Measurements from ENCODE around the gene ALG5.
A peak's percentile ranks its signal among the peaks of the same experiment; 100 is the strongest.

The ALG5 gene

DNA sequence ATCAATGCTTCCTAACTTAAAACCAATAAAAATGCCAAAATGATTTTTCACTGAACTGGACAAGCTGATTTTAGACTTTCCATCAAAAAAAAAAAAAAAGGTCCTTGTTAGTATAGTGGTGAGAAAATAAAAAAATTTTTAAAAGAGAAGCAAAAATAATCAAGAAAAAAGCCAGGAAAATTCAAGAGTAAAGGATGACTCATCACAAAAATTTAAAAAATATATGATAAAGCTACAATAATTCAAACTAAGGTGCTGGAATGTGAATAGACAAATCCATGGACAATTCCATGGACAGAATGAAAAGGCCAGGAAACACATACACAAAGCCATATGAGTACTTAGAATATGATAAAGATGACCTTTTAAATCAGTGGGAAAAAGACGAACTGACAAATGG lies 26.1 kb downstream of the ALG5 start:
- H3K36me3 ChIP-seq (ENCODE audit: insufficient read depth, low read length) = peaks cover 85% of the 10 kb centered on the region
- TF ChIP-seq POLR2AphosphoS5 (IDR thresholded peaks at IDR 0.05; ENCODE audit: borderline replicate concordance, low read depth, low read length) (no peak), EZH2 (IDR thresholded peaks at IDR 0.05) (no peak), FOXP2 (optimal IDR thresholded peaks at IDR 0.05; ENCODE audit: control extremely low read depth, extremely low read length, insufficient read depth) (no peak)
- H3K9ac ChIP-seq (ENCODE audit: insufficient read length) = no peak overlapping the region

DNA sequence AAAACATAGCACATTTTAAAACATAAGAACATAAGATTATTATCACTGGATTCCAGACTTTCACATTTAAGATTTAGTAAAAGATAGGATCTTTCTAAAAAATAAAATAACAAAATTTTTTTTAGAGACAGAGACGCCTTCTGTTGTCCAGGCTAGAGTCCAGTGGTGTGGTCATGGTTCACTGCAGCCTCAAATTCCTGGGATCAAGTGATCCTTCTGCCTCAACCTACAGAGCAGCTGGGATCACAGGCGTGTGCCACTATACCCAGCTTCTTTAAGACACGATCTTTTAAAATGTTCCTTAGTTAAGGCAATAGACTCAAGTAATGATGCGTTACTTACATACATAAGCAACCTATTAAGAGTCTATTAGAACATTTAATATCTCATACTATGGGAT lies 32.7 kb downstream of the ALG5 start:
- TF ChIP-seq EZH2 (IDR thresholded peaks at IDR 0.05) = no peak
- TF ChIP-seq POLR2AphosphoS5 (IDR thresholded peaks at IDR 0.05; ENCODE audit: borderline replicate concordance, low read depth, low read length) = no peak
- no peak for TF ChIP-seq FOXP2 (optimal IDR thresholded peaks at IDR 0.05; ENCODE audit: control extremely low read depth, extremely low read length, insufficient read depth)
- H3K4me3 ChIP-seq = no peak overlapping the region
- no peak overlapping the region for H3K9ac ChIP-seq (ENCODE audit: insufficient read length)
- peaks cover 81% of the 10 kb centered on the region for H3K36me3 ChIP-seq (ENCODE audit: insufficient read depth, low read length)
- H3K27ac ChIP-seq = no peak overlapping the region
- DNase-seq (ENCODE audit: low read depth, low spot score) = no peak
- H3K9me3 ChIP-seq (ENCODE audit: low read depth, low read length) = no peaks in the 10 kb centered on the region

More for the DNA sequence above, 26.1 kb downstream of the ALG5 start:
- no peak overlapping the region for H3K4me3 ChIP-seq
- DNase-seq (ENCODE audit: low read depth, low spot score) = no peak
- H3K27ac ChIP-seq = no peak overlapping the region
- H3K9me3 ChIP-seq (ENCODE audit: low read depth, low read length) = peaks cover 17% of the 10 kb centered on the region

DNA sequence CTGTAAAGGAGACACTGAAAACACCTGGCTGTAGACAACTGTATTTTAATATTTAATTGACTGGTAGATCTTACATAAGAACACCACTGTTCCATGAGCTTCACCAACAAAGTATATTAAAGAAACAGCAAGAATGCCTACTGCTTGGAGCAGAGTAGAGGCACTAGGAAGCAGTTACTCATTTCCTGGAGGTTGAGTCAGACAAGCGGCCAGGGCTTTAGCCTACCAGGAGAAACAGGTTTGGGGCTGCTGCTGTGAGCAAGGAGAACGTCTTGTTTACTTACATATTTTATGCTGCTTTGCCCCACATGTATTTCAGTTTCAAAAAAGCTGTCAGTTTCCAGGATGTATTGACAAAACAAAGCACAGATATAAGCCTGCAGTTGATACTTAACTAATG lies 33.4 kb downstream of the ALG5 start:
- Histone ChIP-seq H3K9ac (ENCODE audit: insufficient read length) (no peak overlapping the region), H3K4me3 (no peak overlapping the region), H3K9me3 (ENCODE audit: low read depth, low read length) (no peaks in the 10 kb centered on the region), H3K27ac (no peak overlapping the region), H3K36me3 (ENCODE audit: insufficient read depth, low read length) (peaks cover 80% of the 10 kb centered on the region)
- DNase-seq (ENCODE audit: low read depth, low spot score) = no peak
- TF ChIP-seq POLR2AphosphoS5 (IDR thresholded peaks at IDR 0.05; ENCODE audit: borderline replicate concordance, low read depth, low read length) (no peak), FOXP2 (optimal IDR thresholded peaks at IDR 0.05; ENCODE audit: control extremely low read depth, extremely low read length, insufficient read depth) (no peak), EZH2 (IDR thresholded peaks at IDR 0.05) (no peak)

DNA sequence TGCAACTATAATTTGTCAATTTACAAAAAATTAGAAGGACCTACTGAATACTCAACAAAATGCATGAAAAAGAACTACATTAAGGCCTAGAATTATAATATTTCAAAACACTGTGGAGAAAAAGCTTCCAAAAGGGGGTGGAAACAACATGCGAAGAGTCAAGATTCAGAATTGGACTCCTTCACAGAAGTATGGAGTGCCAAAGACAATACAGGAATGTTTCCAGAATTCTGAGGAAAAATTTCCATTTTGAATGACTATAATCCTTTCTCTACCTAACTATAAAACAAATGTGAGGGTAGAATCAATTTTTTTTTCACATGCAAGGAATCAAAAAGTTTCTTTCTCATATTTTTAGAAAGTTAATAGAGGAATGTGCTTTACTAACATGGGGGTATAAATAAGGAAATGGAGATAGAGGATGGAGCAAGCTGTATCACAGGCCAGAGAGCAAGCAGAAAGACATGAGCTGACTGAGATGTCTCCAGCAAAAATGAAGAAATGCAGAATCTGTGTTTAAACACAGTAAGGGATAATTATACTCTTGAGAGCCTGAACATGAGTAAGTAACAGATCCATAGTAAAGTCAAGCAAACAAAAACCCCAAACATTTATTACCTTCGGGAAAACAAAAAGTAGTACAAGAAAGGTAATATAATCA lies 39.6 kb downstream of the ALG5 start:
- TF ChIP-seq POLR2AphosphoS5 (IDR thresholded peaks at IDR 0.05; ENCODE audit: borderline replicate concordance, low read depth, low read length) (no peak), FOXP2 (optimal IDR thresholded peaks at IDR 0.05; ENCODE audit: control extremely low read depth, extremely low read length, insufficient read depth) (no peak), EZH2 (IDR thresholded peaks at IDR 0.05) (no peak)
- DNase-seq (ENCODE audit: low read depth, low spot score) = no peak
- H3K4me3 ChIP-seq = no peak overlapping the region
- no peak overlapping the region for H3K27ac ChIP-seq
- peaks cover 83% of the 10 kb centered on the region for H3K36me3 ChIP-seq (ENCODE audit: insufficient read depth, low read length)
- no peaks in the 10 kb centered on the region for H3K9me3 ChIP-seq (ENCODE audit: low read depth, low read length)
- H3K9ac ChIP-seq (ENCODE audit: insufficient read length) = no peak overlapping the region

DNA sequence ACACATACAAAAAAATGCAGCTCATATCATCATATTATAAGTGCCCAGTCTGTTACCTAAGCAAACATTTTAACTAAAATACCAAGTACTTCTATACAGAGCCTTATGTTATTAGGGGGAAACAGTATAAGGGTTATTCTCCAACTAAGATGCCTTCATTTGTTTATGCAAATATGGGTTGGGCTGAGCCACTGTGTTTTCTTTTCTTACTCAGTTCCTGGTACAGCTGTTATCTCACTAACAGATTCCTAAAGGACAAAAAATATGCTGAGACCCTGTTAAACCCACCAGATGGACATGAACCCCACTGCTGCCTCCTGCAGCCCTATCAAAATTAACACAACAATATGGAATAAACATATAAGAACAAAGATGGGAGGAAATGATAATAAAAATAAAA lies 44.6 kb downstream of the ALG5 start:
- TF ChIP-seq EZH2 (IDR thresholded peaks at IDR 0.05) = no peak
- no peak for TF ChIP-seq FOXP2 (optimal IDR thresholded peaks at IDR 0.05; ENCODE audit: control extremely low read depth, extremely low read length, insufficient read depth)
- TF ChIP-seq POLR2AphosphoS5 (IDR thresholded peaks at IDR 0.05; ENCODE audit: borderline replicate concordance, low read depth, low read length) = no peak
- H3K36me3 ChIP-seq (ENCODE audit: insufficient read depth, low read length) = peaks cover 65% of the 10 kb centered on the region

DNA sequence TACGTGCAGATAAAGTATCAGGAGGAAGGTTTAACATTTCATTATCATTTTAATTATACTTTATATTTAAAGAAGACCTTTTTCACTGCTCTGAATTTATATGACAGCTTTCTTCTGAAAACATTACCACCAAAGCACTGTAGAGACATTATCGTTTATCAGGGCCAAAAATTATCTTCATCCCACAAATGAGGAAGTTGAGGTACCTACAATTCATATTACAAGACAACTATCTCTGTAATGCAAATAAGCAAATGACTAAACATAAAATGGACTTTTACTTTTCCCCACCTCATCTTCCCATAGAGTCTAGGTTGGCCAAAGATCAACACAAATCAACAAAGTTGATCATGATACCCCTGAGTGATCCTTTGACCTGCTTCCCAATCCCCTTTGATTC lies 48.2 kb downstream of the ALG5 start:
- Histone ChIP-seq H3K36me3 (ENCODE audit: insufficient read depth, low read length) (peaks cover 55% of the 10 kb centered on the region), H3K9ac (ENCODE audit: insufficient read length) (no peak overlapping the region), H3K4me3 (no peak overlapping the region), H3K9me3 (ENCODE audit: low read depth, low read length) (no peaks in the 10 kb centered on the region), H3K27ac (0 out of 2 replicates have a peak overlapping the region, but pooled peaks have one; percentile 2)
- DNase-seq (ENCODE audit: low read depth, low spot score) = no peak
- TF ChIP-seq EZH2 (IDR thresholded peaks at IDR 0.05) = no peak
- TF ChIP-seq POLR2AphosphoS5 (IDR thresholded peaks at IDR 0.05; ENCODE audit: borderline replicate concordance, low read depth, low read length) = no peak
- TF ChIP-seq FOXP2 (optimal IDR thresholded peaks at IDR 0.05; ENCODE audit: control extremely low read depth, extremely low read length, insufficient read depth) = no peak

More for the DNA sequence above, 44.6 kb downstream of the ALG5 start:
- no peak overlapping the region for H3K9ac ChIP-seq (ENCODE audit: insufficient read length)
- H3K4me3 ChIP-seq = no peak overlapping the region
- no peak for DNase-seq (ENCODE audit: low read depth, low spot score)
- H3K27ac ChIP-seq = no peak overlapping the region
- no peaks in the 10 kb centered on the region for H3K9me3 ChIP-seq (ENCODE audit: low read depth, low read length)

DNA sequence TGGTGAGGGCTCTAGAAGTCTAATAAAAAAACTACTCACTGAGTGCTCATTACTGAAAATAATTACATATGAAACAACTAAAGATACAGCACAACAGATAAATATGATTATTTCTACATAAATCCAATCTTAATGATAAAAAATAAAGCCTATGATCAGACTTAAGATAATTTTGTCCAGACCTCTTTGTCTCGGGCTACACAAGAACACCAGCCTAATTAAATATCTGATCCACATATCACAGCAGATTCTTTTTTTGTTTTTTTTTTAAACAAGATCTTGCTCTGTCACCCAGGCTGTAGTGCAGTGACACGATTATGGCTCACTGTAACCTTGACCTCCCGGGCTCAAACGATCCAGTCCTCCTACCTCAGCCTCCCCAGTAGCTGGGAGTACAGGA lies 48.8 kb downstream of the ALG5 start:
- Histone ChIP-seq H3K4me3 (no peak overlapping the region), H3K27ac (peak overlapping the region; percentile 51; the same call in 1 of the 2 replicates), H3K36me3 (ENCODE audit: insufficient read depth, low read length) (peaks cover 50% of the 10 kb centered on the region), H3K9me3 (ENCODE audit: low read depth, low read length) (no peaks in the 10 kb centered on the region), H3K9ac (ENCODE audit: insufficient read length) (no peak overlapping the region)
- no peak for TF ChIP-seq POLR2AphosphoS5 (IDR thresholded peaks at IDR 0.05; ENCODE audit: borderline replicate concordance, low read depth, low read length)
- TF ChIP-seq FOXP2 (optimal IDR thresholded peaks at IDR 0.05; ENCODE audit: control extremely low read depth, extremely low read length, insufficient read depth) = no peak
- TF ChIP-seq EZH2 (IDR thresholded peaks at IDR 0.05) = no peak
- no peak for DNase-seq (ENCODE audit: low read depth, low spot score)

DNA sequence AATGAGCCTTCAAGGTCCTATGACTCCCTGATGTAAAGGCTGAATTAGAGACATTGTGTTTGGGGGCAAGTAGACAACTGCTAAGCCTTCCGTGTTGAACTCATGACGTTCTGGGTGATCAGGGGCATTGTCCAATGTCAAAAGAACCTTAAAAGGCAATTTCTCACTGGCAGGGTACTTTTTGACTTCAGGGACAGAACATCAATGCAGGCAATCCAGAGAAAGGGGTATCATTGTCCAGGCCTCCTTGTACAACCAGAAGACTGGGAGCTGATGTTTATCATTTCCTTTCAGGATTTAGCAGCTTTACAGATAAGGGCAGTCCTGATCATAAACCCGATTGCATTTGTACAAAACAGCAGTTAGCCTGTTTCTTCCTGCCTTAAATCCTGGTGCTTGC lies 54.1 kb downstream of the ALG5 start:
- Histone ChIP-seq H3K9me3 (ENCODE audit: low read depth, low read length) (no peaks in the 10 kb centered on the region), H3K9ac (ENCODE audit: insufficient read length) (no peak overlapping the region), H3K4me3 (no peak overlapping the region), H3K27ac (no peak overlapping the region), H3K36me3 (ENCODE audit: insufficient read depth, low read length) (peaks cover 21% of the 10 kb centered on the region)
- DNase-seq (ENCODE audit: low read depth, low spot score) = no peak
- TF ChIP-seq FOXP2 (optimal IDR thresholded peaks at IDR 0.05; ENCODE audit: control extremely low read depth, extremely low read length, insufficient read depth) = no peak
- no peak for TF ChIP-seq EZH2 (IDR thresholded peaks at IDR 0.05)
- TF ChIP-seq POLR2AphosphoS5 (IDR thresholded peaks at IDR 0.05; ENCODE audit: borderline replicate concordance, low read depth, low read length) = no peak

DNA sequence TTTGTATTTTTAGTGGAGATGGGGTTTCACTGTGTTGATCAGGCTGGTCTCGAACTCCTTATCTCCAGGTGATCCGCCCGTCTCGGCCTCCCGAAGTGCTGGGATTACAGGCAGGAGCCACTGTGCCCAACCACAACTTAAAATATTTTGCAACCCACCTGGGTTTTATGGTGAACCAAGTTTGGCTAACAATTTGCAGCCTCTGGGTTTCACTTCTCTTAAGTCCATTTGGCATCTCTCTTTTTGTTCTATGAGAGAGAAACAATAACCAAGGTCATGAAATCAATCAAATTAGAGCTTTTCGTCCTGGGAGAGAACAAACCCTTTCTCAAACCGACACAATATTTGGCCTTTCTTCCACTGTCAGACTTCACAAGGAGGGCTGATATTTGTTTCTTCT lies 73.5 kb downstream of the ALG5 start:
- H3K36me3 ChIP-seq (ENCODE audit: insufficient read depth, low read length) = no peaks in the 10 kb centered on the region
- H3K9me3 ChIP-seq (ENCODE audit: low read depth, low read length) = no peaks in the 10 kb centered on the region
- TF ChIP-seq POLR2AphosphoS5 (IDR thresholded peaks at IDR 0.05; ENCODE audit: borderline replicate concordance, low read depth, low read length) = no peak
- TF ChIP-seq FOXP2 (optimal IDR thresholded peaks at IDR 0.05; ENCODE audit: control extremely low read depth, extremely low read length, insufficient read depth) = no peak
- no peak for TF ChIP-seq EZH2 (IDR thresholded peaks at IDR 0.05)
- no peak overlapping the region for H3K4me3 ChIP-seq
- no peak for DNase-seq (ENCODE audit: low read depth, low spot score)
- H3K27ac ChIP-seq = no peak overlapping the region
- H3K9ac ChIP-seq (ENCODE audit: insufficient read length) = no peak overlapping the region
